IMR-90 (cell line): ENCODE data around the gene TSPEAR. TPM values are rescaled to one million over a fixed set of nuclear protein-coding genes. Genes with fewer than 3 reads are reported as not detected.

ENCODE experiments used
- ATAC-seq: fragments of 200-7000 bp; cut with Tn5 transposase; 2 replicates; pipeline ENCODE4 v1.9.1; 2020; ENCODE audit warnings: low read depth, mild to moderate bottlenecking, moderate library complexity
- BruUV-seq: library from RNA; stranded (reverse); fragments of 400-500 nt; replicated peaks from 2 replicates; lab custom pipeline; 2021; lab: Mats Ljungman, UMichigan
- CTCF ChIA-PET: fragments of 300-600 bp; formaldehyde crosslinking; extraction: SDS; loops from one replicate; lab custom pipeline; 2021; ENCODE audit warnings: antibody characterized with exemption; lab: Yijun Ruan, JAX
- POLR2A ChIA-PET: fragments of 300-600 bp; sonication (Branson Sonifier 250); formaldehyde crosslinking; loops from one replicate; lab custom pipeline; 2022; ENCODE audit warnings: antibody characterized with exemption; ENCODE audit not compliant: unreplicated experiment; lab: Charles Lee
- DNase-seq: peaks from one replicate; pipeline ENCODE4 v3.0.0; 2013
- H2AFZ ChIP-seq: replicated peaks from 2 replicates; pipeline ENCODE3; 2013; ENCODE audit warnings: low read length, mild to moderate bottlenecking; ENCODE audit not compliant: poor library complexity
- H2AK5ac ChIP-seq: 2 replicates; pipeline ENCODE4 v1.6.1; 2013; ENCODE audit warnings: low read depth, low read length, inconsistent platforms
- H2AK9ac ChIP-seq: replicated peaks from 2 replicates; pipeline ENCODE3; 2013; ENCODE audit warnings: mild to moderate bottlenecking, low read depth, low read length, moderate library complexity; ENCODE audit not compliant: poor library complexity
- H2BK120ac ChIP-seq: 2 replicates; pipeline ENCODE4 v1.6.1; 2013; ENCODE audit warnings: low read depth, low read length, inconsistent platforms
- H2BK15ac ChIP-seq: 3 replicates; pipeline ENCODE4 v1.6.1; 2013; ENCODE audit warnings: low read depth, low read length, inconsistent platforms
- H2BK20ac ChIP-seq: 2 replicates; pipeline ENCODE4 v1.6.1; 2013; ENCODE audit warnings: low read depth, mild to moderate bottlenecking, inconsistent platforms, low read length, moderate library complexity
- H2BK5ac ChIP-seq: 2 replicates; pipeline ENCODE4 v1.6.1; 2013; ENCODE audit warnings: mild to moderate bottlenecking, low read depth, low read length, inconsistent platforms; ENCODE audit not compliant: poor library complexity, severe bottlenecking
- H3K14ac ChIP-seq: replicated peaks from 2 replicates; pipeline ENCODE4 v1.6.1; 2013; ENCODE audit warnings: low read depth, low read length, inconsistent platforms
- H3K18ac ChIP-seq: 2 replicates; pipeline ENCODE4 v1.6.1; 2013; ENCODE audit warnings: low read depth, low read length, control low read depth
- H3K23ac ChIP-seq: 2 replicates; pipeline ENCODE4 v1.6.1; 2013; ENCODE audit warnings: low read depth, low read length, inconsistent platforms
- H3K27ac ChIP-seq: 2 replicates; pipeline ENCODE4 v1.5.1; 2013; ENCODE audit warnings: mild to moderate bottlenecking, control low read depth, low read length; ENCODE audit not compliant: insufficient read depth
- H3K27me3 ChIP-seq: 2 replicates; pipeline ENCODE4 v1.6.1; 2013; ENCODE audit warnings: low read length; ENCODE audit not compliant: control insufficient read depth, insufficient read depth
- H3K36me3 ChIP-seq: 2 replicates; pipeline ENCODE4 v1.6.1; 2013; ENCODE audit warnings: low read length, mixed read lengths; ENCODE audit not compliant: control insufficient read depth, insufficient read depth
- H3K4ac ChIP-seq: 2 replicates; pipeline ENCODE4 v1.6.1; 2013; ENCODE audit warnings: low read depth, low read length, inconsistent platforms
- H3K4me1 ChIP-seq: 2 replicates; pipeline ENCODE4 v1.6.1; 2013; ENCODE audit warnings: low read length, mixed read lengths; ENCODE audit not compliant: control insufficient read depth, insufficient read depth
- H3K4me2 ChIP-seq: 2 replicates; pipeline ENCODE4 v1.6.1; 2013; ENCODE audit warnings: low read depth, mild to moderate bottlenecking, control low read depth, low read length, moderate library complexity
- H3K4me3 ChIP-seq: 2 replicates; pipeline ENCODE4 v1.5.1; 2013; ENCODE audit warnings: low read depth, mild to moderate bottlenecking, control low read depth, low read length, moderate library complexity; ENCODE audit not compliant: insufficient read depth
- H3K56ac ChIP-seq: 2 replicates; pipeline ENCODE4 v1.6.1; 2013; ENCODE audit warnings: low read length, inconsistent platforms; ENCODE audit not compliant: insufficient read depth; ENCODE audit errors: extremely low read depth
- H3K79me1 ChIP-seq, 2 experiments: 2 replicates each; pipeline ENCODE4 v1.6.1; 2013; ENCODE audit warnings: low read length in 2 of 2, inconsistent platforms in 1 of 2, low read depth in 1 of 2
- H3K9ac ChIP-seq: 2 replicates; pipeline ENCODE4 v1.6.1; 2013; ENCODE audit warnings: low read depth, low read length, control low read depth
- H3K9me1 ChIP-seq: 2 replicates; pipeline ENCODE4 v1.6.1; 2013; ENCODE audit warnings: low read length, inconsistent platforms; ENCODE audit not compliant: insufficient read depth
- H3K9me3 ChIP-seq: 2 replicates; pipeline ENCODE4 v1.6.1; 2013; ENCODE audit warnings: low read length; ENCODE audit not compliant: control insufficient read depth, insufficient read depth
- H4K20me1 ChIP-seq: 2 replicates; pipeline ENCODE4 v1.6.1; 2013; ENCODE audit warnings: low read length, inconsistent platforms; ENCODE audit not compliant: insufficient read depth
- H4K5ac ChIP-seq: 2 replicates; pipeline ENCODE4 v1.6.1; 2013; ENCODE audit warnings: mild to moderate bottlenecking, low read depth, low read length, control low read depth
- H4K8ac ChIP-seq, 2 experiments: 2 replicates each; pipeline ENCODE4 v1.6.1; 2013; ENCODE audit warnings: low read depth in 2 of 2, low read length in 2 of 2, control low read depth in 1 of 2, inconsistent platforms in 1 of 2
- H4K91ac ChIP-seq: 2 replicates; pipeline ENCODE4 v1.6.1; 2013; ENCODE audit warnings: low read depth, low read length, inconsistent platforms; ENCODE audit not compliant: insufficient read depth
- ELK1 ChIP-seq: fragments of 150-350 bp; IDR thresholded peaks from 2 replicates; pipeline ENCODE4 v1.6.1; 2016; ENCODE audit warnings: low read depth, mild to moderate bottlenecking, low read length, moderate library complexity, borderline replicate concordance
- MAFK ChIP-seq: IDR thresholded peaks from 2 replicates; pipeline ENCODE4 v1.6.1; 2012; ENCODE audit warnings: low read depth, low read length, improper control_type of control experiment
- MAZ ChIP-seq: IDR thresholded peaks from 2 replicates; pipeline ENCODE4 v1.6.1; 2012; ENCODE audit warnings: low read depth, mild to moderate bottlenecking, low read length, improper control_type of control experiment, moderate library complexity, borderline replicate concordance
- NFE2L2 ChIP-seq: fragments of 150-350 bp; IDR thresholded peaks from 2 replicates; pipeline ENCODE4 v1.6.1; 2016; ENCODE audit warnings: low read depth, mild to moderate bottlenecking, low read length
- POLR2A ChIP-seq: IDR thresholded peaks from 2 replicates; pipeline ENCODE4 v1.6.1; 2012; ENCODE audit warnings: mild to moderate bottlenecking, low read depth, low read length
- RCOR1 ChIP-seq: IDR thresholded peaks from 2 replicates; pipeline ENCODE4 v1.6.1; 2012; ENCODE audit warnings: mild to moderate bottlenecking, low read length, improper control_type of control experiment; ENCODE audit not compliant: insufficient replicate concordance
- USF2 ChIP-seq: fragments of 150-350 bp; IDR thresholded peaks from 2 replicates; pipeline ENCODE4 v1.6.1; 2017; ENCODE audit warnings: mild to moderate bottlenecking, antibody characterized with exemption, low read length, low read depth
- WGBS, 2 experiments: methylation state at CpG; one replicate each; pipeline versions ENCODE4 v1.1.5 to v1.1.7; 2013; ENCODE audit warnings: missing lambda C conversion rate in 2 of 2; ENCODE audit not compliant: insufficient read length in 1 of 2; ENCODE audit errors: extremely low coverage in 2 of 2; 5-methylcytosine and 5-hydroxymethylcytosine counted together
- dilution Hi-C: fragments of 300-500 bp; cut with HindIII; formaldehyde crosslinking; loops from one replicate; pipeline ENCODE4 v1.14.3; 2018; ENCODE audit warnings: low sequenced_read_pairs; ENCODE audit not compliant: unreplicated experiment
- in situ Hi-C: fragments of 300-500 bp; cut with MboI; formaldehyde crosslinking; loops from 3 replicates; pipeline ENCODE4 v1.14.3; 2019; ENCODE audit warnings: low sequenced_read_pairs, inconsistent platforms, mixed read lengths
- intact Hi-C: fragments of 100-400 bp; cut with micrococcal nuclease; formaldehyde crosslinking; loops from 2 replicates; pipeline ENCODE4 v1.10.0; 2022
- polyA plus RNA-seq, 3 experiments: library from polyadenylated mRNA; depleted of rRNA; stranded (reverse); fragments of >200 nt; gene quantifications; 2 replicates each; pipeline ENCODE4 v1.2.3, GENCODE V29; 2012; ENCODE audit warnings: low replicate concordance in 1 of 3
- total RNA-seq: library from RNA; depleted of rRNA; stranded (reverse); fragments of >200 nt; gene quantifications from 2 replicates; pipeline ENCODE4 v1.2.3, GENCODE V29; 2012

Gene TSPEAR
- total and polyA plus RNA-seq, 2 of the 4 experiments (the other 2 are of a cell fraction): not detected

- no peak overlapping the region for H3K27ac ChIP-seq
- H3K4me3 ChIP-seq: no peak overlapping the region
- 43% methylated on average over 3 of the region's 11 CpGs; no CpG with 5 or more reads in 1 of the 2 experiments for WGBS, 2 experiments
- CTCF ChIA-PET: interaction anchor here (0.6 kb wide), 1 partner anchor 210 kb away, joined by 4 read pairs; no protein-coding TSS in a partner anchor
- no peak overlapping the region for H4K5ac ChIP-seq
- H4K91ac ChIP-seq: no peak overlapping the region
- H3K14ac ChIP-seq: no peak overlapping the region
- no peaks in the 10 kb centered on the region for H4K20me1 ChIP-seq
- H2BK15ac ChIP-seq: no peak overlapping the region
- no peak for ATAC-seq
- H3K4me2 ChIP-seq: no peak overlapping the region
- no peak overlapping the region for H2BK5ac ChIP-seq
- no peak overlapping the region for H3K56ac ChIP-seq
- dilution Hi-C loops: no loop called here
- no peak overlapping the region for H4K8ac ChIP-seq
- H3K9me3 ChIP-seq: peaks cover 2% of the 10 kb centered on the region; the same call in 1 of the 2 replicates
- H3K4ac ChIP-seq: no peak overlapping the region
- no peak overlapping the region for H2AK9ac ChIP-seq
- H3K9ac ChIP-seq: no peak overlapping the region
- no peaks in the 10 kb centered on the region for H3K4me1 ChIP-seq
- H3K79me1 ChIP-seq: no peaks in the 10 kb centered on the region
- no peak overlapping the region for H2AK5ac ChIP-seq
- intact Hi-C loops: no loop called here
- H3K18ac ChIP-seq: no peak overlapping the region
- no peak overlapping the region for H2BK120ac ChIP-seq
- DNase-seq: no peak
- TF ChIP-seq USF2 (no peak), MAZ (no peak), MAFK (no peak), NFE2L2 (no peak), RCOR1 (no peak), ELK1 (no peak), POLR2A (no peak)
- H2AFZ ChIP-seq: no peak overlapping the region
- no peaks in the 10 kb centered on the region for H3K36me3 ChIP-seq
- H3K9me1 ChIP-seq: no peaks in the 10 kb centered on the region
- no TSS peak for BruUV-seq
- H3K23ac ChIP-seq: no peak overlapping the region
- in situ Hi-C loops: loop anchor here (25.0 kb wide), 1 partner anchor 422 kb away; the partner anchor contains the start of gene SLX9
- no peaks in the 10 kb centered on the region; the same call in 1 of the 2 replicates for H3K27me3 ChIP-seq
- no peak overlapping the region for H2BK20ac ChIP-seq
- POLR2A ChIA-PET: no interaction called here
These were observed 196.5 kb downstream of the TSPEAR start for GRCh38 chr21:44514746-44515358.
